ENCODE data around the gene TMEM236. TPM values are rescaled to one million over a fixed set of nuclear protein-coding genes. Genes with fewer than 3 reads are reported as not detected.

The TMEM236 gene
- total RNA-seq, 2 experiments from 2014 or later: not detected

DNA sequence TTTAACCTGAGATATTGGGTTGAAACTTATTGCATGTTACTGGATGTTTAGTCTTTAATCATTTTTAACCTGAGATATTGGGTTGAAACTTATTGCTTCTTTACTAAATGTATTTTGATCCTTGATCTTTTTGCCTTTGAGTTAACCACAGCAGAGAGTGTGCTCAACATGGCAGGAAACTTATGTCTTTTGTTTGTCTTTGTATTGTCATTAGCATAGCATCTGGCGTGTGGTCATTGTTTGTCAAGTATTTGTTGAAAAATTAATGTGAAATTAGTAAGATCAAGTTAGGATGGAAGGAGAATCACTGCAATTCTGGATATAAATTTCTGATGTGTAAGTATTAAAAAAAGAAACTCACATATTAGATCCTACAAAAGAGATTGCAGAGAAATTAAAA lies 65.3 kb downstream of the TMEM236 start:
- H3K36me3 ChIP-seq (ENCODE audit: insufficient read depth, low read length): no peaks in the 10 kb centered on the region
- ChIA-PET CTCF (ENCODE audit: unreplicated experiment) (no interaction called here), POLR2A (no interaction called here)
- no peak overlapping the region for H3K27ac ChIP-seq (ENCODE audit: low read depth, low read length, poor library complexity, severe bottlenecking)
- H3K4me1 ChIP-seq (ENCODE audit: insufficient read depth, low read length, poor library complexity, severe bottlenecking): no peaks in the 10 kb centered on the region
- no peak overlapping the region for H2AFZ ChIP-seq (ENCODE audit: low read length)
- no peaks in the 10 kb centered on the region for H3K9me3 ChIP-seq (ENCODE audit: low read length)
- no peaks in the 10 kb centered on the region for H4K20me1 ChIP-seq (ENCODE audit: insufficient read depth, low read length)
- no peak for DNase-seq (ENCODE audit: low spot score)
- BruUV-seq (replicated peaks): no TSS peak
- no peak overlapping the region for H3K4me2 ChIP-seq (ENCODE audit: low read length)
- H3K4me3 ChIP-seq (ENCODE audit: low read depth, low read length, poor library complexity, severe bottlenecking): no peak overlapping the region
- TF ChIP-seq, protein P1, sequence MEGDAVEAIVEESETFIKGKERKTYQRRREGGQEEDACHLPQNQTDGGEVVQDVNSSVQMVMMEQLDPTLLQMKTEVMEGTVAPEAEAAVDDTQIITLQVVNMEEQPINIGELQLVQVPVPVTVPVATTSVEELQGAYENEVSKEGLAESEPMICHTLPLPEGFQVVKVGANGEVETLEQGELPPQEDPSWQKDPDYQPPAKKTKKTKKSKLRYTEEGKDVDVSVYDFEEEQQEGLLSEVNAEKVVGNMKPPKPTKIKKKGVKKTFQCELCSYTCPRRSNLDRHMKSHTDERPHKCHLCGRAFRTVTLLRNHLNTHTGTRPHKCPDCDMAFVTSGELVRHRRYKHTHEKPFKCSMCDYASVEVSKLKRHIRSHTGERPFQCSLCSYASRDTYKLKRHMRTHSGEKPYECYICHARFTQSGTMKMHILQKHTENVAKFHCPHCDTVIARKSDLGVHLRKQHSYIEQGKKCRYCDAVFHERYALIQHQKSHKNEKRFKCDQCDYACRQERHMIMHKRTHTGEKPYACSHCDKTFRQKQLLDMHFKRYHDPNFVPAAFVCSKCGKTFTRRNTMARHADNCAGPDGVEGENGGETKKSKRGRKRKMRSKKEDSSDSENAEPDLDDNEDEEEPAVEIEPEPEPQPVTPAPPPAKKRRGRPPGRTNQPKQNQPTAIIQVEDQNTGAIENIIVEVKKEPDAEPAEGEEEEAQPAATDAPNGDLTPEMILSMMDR (conservative IDR thresholded peaks at IDR 0.05; ENCODE audit: low read length): no peak
- no peak for TF ChIP-seq EZH2phosphoT487 (IDR thresholded peaks at IDR 0.05; ENCODE audit: borderline replicate concordance, low read depth, low read length)
- H3K9me2 ChIP-seq (ENCODE audit: insufficient read depth, low read length): no peaks in the 10 kb centered on the region
- intact Hi-C loops (cut with micrococcal nuclease; ENCODE audit: unreplicated experiment): no loop called here
- no peaks in the 10 kb centered on the region for H3K79me2 ChIP-seq (ENCODE audit: insufficient read depth, low read depth, low read length)

DNA sequence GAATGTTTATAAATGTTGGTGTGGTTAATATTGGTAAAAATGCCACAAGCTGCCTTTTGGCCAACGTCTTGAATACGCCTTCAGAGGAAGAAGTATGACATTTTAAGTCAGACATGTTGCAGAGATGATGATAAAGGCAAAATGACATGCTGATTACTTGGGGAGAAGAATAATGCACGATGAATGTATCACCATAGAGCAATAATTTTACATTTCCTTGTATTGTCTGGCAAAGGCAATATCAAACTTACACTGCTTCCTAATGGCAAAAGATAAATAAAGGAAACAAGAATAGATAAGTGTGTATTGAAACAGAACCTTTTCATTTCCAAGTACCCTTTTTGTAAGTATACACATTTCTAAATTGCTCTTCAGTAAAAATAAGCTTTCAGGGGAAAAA lies 65.8 kb downstream of the TMEM236 start:
- no peaks in the 10 kb centered on the region for H3K36me3 ChIP-seq (ENCODE audit: insufficient read depth, low read length)
- ChIA-PET POLR2A (interaction anchor here (0.6 kb wide), 1 partner anchor 129 kb away, joined by 3 read pairs; no protein-coding TSS in a partner anchor), CTCF (ENCODE audit: unreplicated experiment) (no interaction called here)
- H3K4me1 ChIP-seq (ENCODE audit: insufficient read depth, low read length, poor library complexity, severe bottlenecking): no peaks in the 10 kb centered on the region
- H3K4me3 ChIP-seq (ENCODE audit: low read depth, low read length, poor library complexity, severe bottlenecking): no peak overlapping the region
- DNase-seq (ENCODE audit: low spot score): no peak
- no peaks in the 10 kb centered on the region for H3K9me2 ChIP-seq (ENCODE audit: insufficient read depth, low read length)
- no peaks in the 10 kb centered on the region for H3K79me2 ChIP-seq (ENCODE audit: insufficient read depth, low read depth, low read length)
- H2AFZ ChIP-seq (ENCODE audit: low read length): no peak overlapping the region
- TF ChIP-seq, protein P1 (conservative IDR thresholded peaks at IDR 0.05; ENCODE audit: low read length): no peak
- no peaks in the 10 kb centered on the region for H3K9me3 ChIP-seq (ENCODE audit: low read length)
- no peaks in the 10 kb centered on the region for H4K20me1 ChIP-seq (ENCODE audit: insufficient read depth, low read length)
- H3K27ac ChIP-seq (ENCODE audit: low read depth, low read length, poor library complexity, severe bottlenecking): no peak overlapping the region
- intact Hi-C loops (cut with micrococcal nuclease; ENCODE audit: unreplicated experiment): no loop called here
- no peak overlapping the region for H3K4me2 ChIP-seq (ENCODE audit: low read length)
- no TSS peak for BruUV-seq (replicated peaks)

DNA sequence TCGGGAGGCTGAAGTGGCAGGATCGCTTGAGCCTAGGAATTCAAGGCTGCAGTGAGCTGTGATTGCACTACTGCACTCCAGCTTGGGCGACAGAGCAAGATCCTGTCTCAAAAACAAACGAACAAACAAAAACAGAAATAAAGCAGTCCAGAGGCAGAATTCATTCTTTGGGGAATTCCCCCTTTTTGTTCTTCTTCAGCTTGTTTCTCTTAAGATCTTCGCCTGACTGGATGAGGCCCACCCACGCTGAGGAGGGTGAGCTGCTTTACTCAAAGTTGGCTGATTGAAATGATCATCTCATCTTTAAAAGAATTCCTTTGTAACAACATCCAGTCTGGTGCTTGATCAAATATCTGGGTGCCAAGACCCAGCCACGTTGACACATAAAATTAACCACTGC lies 67.8 kb downstream of the TMEM236 start:
- Histone ChIP-seq H3K4me3 (ENCODE audit: low read depth, low read length, poor library complexity, severe bottlenecking) (no peak overlapping the region), H3K79me2 (ENCODE audit: insufficient read depth, low read depth, low read length) (no peaks in the 10 kb centered on the region), H2AFZ (ENCODE audit: low read length) (no peak overlapping the region), H3K4me1 (ENCODE audit: insufficient read depth, low read length, poor library complexity, severe bottlenecking) (no peaks in the 10 kb centered on the region), H3K27ac (ENCODE audit: low read depth, low read length, poor library complexity, severe bottlenecking) (no peak overlapping the region), H3K4me2 (ENCODE audit: low read length) (no peak overlapping the region), H3K9me2 (ENCODE audit: insufficient read depth, low read length) (no peaks in the 10 kb centered on the region), H3K9me3 (ENCODE audit: low read length) (no peaks in the 10 kb centered on the region), H4K20me1 (ENCODE audit: insufficient read depth, low read length) (no peaks in the 10 kb centered on the region), H3K36me3 (ENCODE audit: insufficient read depth, low read length) (no peaks in the 10 kb centered on the region)
- no peak for TF ChIP-seq EZH2phosphoT487 (IDR thresholded peaks at IDR 0.05; ENCODE audit: borderline replicate concordance, low read depth, low read length)
- TF ChIP-seq, protein P1 (conservative IDR thresholded peaks at IDR 0.05; ENCODE audit: low read length): no peak
- no peak for DNase-seq (ENCODE audit: low spot score)
- CTCF ChIA-PET (ENCODE audit: unreplicated experiment): no interaction called here
- POLR2A ChIA-PET: interaction anchor here (0.6 kb wide), 1 partner anchor 124 kb away, joined by 4 read pairs; no protein-coding TSS in a partner anchor
- intact Hi-C loops (cut with micrococcal nuclease; ENCODE audit: unreplicated experiment): no loop called here
- BruUV-seq (replicated peaks): no TSS peak

Measured in OCI-LY7 (cell line).